SU-DHL-6 (cell line): ENCODE measurements around the gene TULP3.
A peak's percentile ranks its signal among the peaks of the same experiment; 100 is the strongest.

Experiments used
- H2AFZ ChIP-seq: fragments of 200-600 bp; sonication (generic); 2 replicates; pipeline ENCODE4 v1.6.1; 2014; ENCODE audit warnings: low read depth, mild to moderate bottlenecking, moderate library complexity, mixed read lengths, antibody characterized with exemption, low read length; ENCODE audit not compliant: severe bottlenecking
- H3F3A ChIP-seq: fragments of 200-600 bp; shearing (Covaris generic); 2 replicates; pipeline ENCODE4 v1.6.0; 2016; ENCODE audit warnings: antibody characterized with exemption, mild to moderate bottlenecking; ENCODE audit not compliant: insufficient read depth
- H3K27ac ChIP-seq: fragments of 200-600 bp; sonication (generic); 2 replicates; pipeline ENCODE4 v1.5.1; 2016; ENCODE audit warnings: low read depth, mild to moderate bottlenecking, low read length, moderate library complexity, mixed read lengths
- H3K27me3 ChIP-seq: fragments of 200-600 bp; sonication (generic), shearing (Covaris generic); 2 replicates; pipeline ENCODE4 v1.6.0; 2014; ENCODE audit warnings: mild to moderate bottlenecking, low read length
- H3K36me3 ChIP-seq: fragments of 200-600 bp; sonication (generic); 2 replicates; pipeline ENCODE4 v1.6.1; 2014; ENCODE audit warnings: mild to moderate bottlenecking, low read length, mixed read lengths
- H3K4me2 ChIP-seq: fragments of 300-600, 200-600 bp; shearing (Covaris generic), sonication (generic); 2 replicates; pipeline ENCODE4 v1.6.0; 2014; ENCODE audit warnings: low read length, low read depth, mild to moderate bottlenecking; ENCODE audit not compliant: poor library complexity, severe bottlenecking
- H3K4me3 ChIP-seq: fragments of 200-600 bp; sonication (generic); 2 replicates; pipeline ENCODE4 v1.5.1; 2014; ENCODE audit warnings: antibody characterized with exemption, low read length, mild to moderate bottlenecking, mixed read lengths; ENCODE audit not compliant: insufficient read depth, poor library complexity, severe bottlenecking
- H3K79me2 ChIP-seq: fragments of 200-600 bp; sonication (generic); 2 replicates; pipeline ENCODE4 v1.6.1; 2014; ENCODE audit warnings: mild to moderate bottlenecking, low read length, moderate library complexity; ENCODE audit not compliant: insufficient read depth
- H3K9ac ChIP-seq: fragments of 200-600 bp; sonication (generic); 2 replicates; pipeline ENCODE4 v1.7.0; 2014; ENCODE audit warnings: mild to moderate bottlenecking, low read length
- H3K9me2 ChIP-seq: fragments of 200-600 bp; sonication (generic); replicated peaks from 2 replicates; pipeline ENCODE4 v1.6.1; 2014; ENCODE audit warnings: low read length; ENCODE audit not compliant: insufficient read depth
- H3K9me3 ChIP-seq: fragments of 200-600 bp; sonication (generic); 2 replicates; pipeline ENCODE4 v1.6.1; 2014; ENCODE audit warnings: low read length, mixed read lengths; ENCODE audit not compliant: insufficient read depth
- H4K20me1 ChIP-seq: fragments of 200-600 bp; sonication (generic); 2 replicates; pipeline ENCODE4 v1.6.1; 2014; ENCODE audit warnings: low read depth, mild to moderate bottlenecking, antibody characterized with exemption, low read length, moderate library complexity, mixed read lengths
- EZH2phosphoT487 ChIP-seq: fragments of 200-600 bp; sonication (generic), shearing (Covaris generic); conservative IDR thresholded peaks from 2 replicates; pipeline ENCODE4 v1.6.1; 2018; ENCODE audit warnings: mild to moderate bottlenecking, antibody characterized with exemption, low read length, moderate library complexity, mixed read lengths
- TF ChIP-seq, protein P1 (sequence below): fragments of 200-600 bp; sonication (generic); IDR thresholded peaks from one replicate; pipeline ENCODE4 v1.5.1; 2017; ENCODE audit warnings: antibody characterized with exemption, mild to moderate bottlenecking, low read length, moderate library complexity; ENCODE audit not compliant: insufficient read depth, poor library complexity, severe bottlenecking

The TULP3 gene

DNA sequence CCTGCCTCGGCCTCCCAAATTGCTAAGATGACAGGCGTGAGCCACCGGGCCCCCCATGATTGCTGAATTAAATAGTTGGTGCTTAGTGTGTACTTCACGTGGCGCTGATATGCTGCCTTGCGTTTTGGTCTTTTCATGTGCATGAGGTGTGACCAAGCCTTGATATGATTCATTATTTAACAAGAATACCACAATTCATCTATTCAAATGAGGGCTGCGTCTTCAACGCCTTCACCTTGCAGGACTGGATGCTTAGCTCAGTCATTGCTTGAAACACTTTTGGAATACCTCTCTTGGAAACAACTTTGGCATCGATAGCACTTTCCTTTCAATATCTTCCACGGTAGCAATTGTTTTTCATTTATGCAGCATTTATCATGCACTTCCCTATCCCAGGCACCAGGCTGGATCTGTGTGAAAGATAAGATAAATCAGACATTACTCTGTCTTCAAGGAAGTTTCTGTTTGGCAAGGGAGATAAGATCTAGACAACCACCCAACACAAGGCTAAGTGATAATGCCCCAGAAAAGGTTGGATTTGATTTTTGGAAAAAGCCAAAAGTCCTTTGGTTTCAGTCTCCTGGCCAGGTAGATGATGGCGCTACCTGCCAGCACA, 67.2 kb downstream of the TULP3 start:
- no peak overlapping the region for H3K27ac ChIP-seq
- no peak overlapping the region for H2AFZ ChIP-seq
- TF ChIP-seq, protein P1, sequence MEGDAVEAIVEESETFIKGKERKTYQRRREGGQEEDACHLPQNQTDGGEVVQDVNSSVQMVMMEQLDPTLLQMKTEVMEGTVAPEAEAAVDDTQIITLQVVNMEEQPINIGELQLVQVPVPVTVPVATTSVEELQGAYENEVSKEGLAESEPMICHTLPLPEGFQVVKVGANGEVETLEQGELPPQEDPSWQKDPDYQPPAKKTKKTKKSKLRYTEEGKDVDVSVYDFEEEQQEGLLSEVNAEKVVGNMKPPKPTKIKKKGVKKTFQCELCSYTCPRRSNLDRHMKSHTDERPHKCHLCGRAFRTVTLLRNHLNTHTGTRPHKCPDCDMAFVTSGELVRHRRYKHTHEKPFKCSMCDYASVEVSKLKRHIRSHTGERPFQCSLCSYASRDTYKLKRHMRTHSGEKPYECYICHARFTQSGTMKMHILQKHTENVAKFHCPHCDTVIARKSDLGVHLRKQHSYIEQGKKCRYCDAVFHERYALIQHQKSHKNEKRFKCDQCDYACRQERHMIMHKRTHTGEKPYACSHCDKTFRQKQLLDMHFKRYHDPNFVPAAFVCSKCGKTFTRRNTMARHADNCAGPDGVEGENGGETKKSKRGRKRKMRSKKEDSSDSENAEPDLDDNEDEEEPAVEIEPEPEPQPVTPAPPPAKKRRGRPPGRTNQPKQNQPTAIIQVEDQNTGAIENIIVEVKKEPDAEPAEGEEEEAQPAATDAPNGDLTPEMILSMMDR: no peak
- no peak for TF ChIP-seq EZH2phosphoT487
- no peaks in the 10 kb centered on the region for H3K9me3 ChIP-seq
- H3K79me2 ChIP-seq: peaks cover 20% of the 10 kb centered on the region
- H3F3A ChIP-seq: no peaks in the 10 kb centered on the region
- H3K9me2 ChIP-seq: no peaks in the 10 kb centered on the region
- no peaks in the 10 kb centered on the region; the same call in 1 of the 2 replicates for H3K27me3 ChIP-seq
- no peak overlapping the region for H3K9ac ChIP-seq
- no peak overlapping the region for H3K4me2 ChIP-seq
- no peaks in the 10 kb centered on the region for H3K36me3 ChIP-seq
- H3K4me3 ChIP-seq: no peak overlapping the region
- peaks cover 4% of the 10 kb centered on the region; the same call in 1 of the 2 replicates for H4K20me1 ChIP-seq

DNA sequence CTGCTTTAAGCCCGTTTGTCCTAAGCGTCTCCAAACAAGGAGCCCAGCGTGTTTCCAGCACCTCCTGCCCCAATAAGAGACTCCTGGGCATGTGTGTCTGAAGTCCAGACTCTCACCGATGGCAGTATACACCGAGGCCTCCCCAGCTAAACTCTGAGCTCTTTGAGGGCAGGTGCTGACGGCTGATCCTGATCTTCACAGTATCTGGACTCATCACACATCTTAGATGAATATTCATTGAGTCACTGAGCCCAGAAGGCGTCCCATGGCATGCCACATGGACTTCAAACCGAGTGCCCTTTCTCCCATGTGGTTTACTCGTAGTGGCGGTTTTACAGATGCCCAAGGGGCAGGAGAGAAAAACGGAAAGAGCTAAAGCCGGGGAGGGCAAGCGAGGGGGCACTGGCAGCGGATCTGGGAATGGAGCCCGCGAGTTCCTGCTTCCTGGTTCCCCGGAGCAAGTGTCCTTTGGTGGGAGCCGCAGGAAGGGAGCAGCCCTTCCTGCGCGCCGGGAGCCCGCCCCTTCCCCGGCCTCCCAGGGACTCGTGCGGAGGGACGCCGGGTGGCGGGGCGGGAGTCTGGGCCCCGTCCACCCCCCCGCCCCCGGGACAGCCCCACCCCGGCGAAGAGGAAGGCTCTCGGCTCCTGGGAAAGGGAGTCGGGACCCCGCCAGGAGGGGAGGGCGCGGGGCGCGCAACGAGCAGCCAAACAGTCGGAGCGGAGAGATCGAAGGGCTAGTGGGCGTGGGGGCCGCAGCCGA, 67.9 kb downstream of the TULP3 start:
- no peak overlapping the region for H3K4me3 ChIP-seq
- no peaks in the 10 kb centered on the region; the same call in 1 of the 2 replicates for H3K27me3 ChIP-seq
- peaks cover 20% of the 10 kb centered on the region for H3K79me2 ChIP-seq
- H3K27ac ChIP-seq: no peak overlapping the region
- no peaks in the 10 kb centered on the region for H3F3A ChIP-seq
- H3K36me3 ChIP-seq: no peaks in the 10 kb centered on the region
- H4K20me1 ChIP-seq: peaks cover 4% of the 10 kb centered on the region; the same call in 1 of the 2 replicates
- 0 out of 2 replicates have a peak overlapping the region, but pooled peaks have one; percentile 73 for H3K9ac ChIP-seq
- peak overlapping the region; percentile 14 for H3K4me2 ChIP-seq
- H3K9me2 ChIP-seq: no peaks in the 10 kb centered on the region
- H3K9me3 ChIP-seq: no peaks in the 10 kb centered on the region
- no peak for TF ChIP-seq EZH2phosphoT487
- no peak overlapping the region for H2AFZ ChIP-seq

DNA sequence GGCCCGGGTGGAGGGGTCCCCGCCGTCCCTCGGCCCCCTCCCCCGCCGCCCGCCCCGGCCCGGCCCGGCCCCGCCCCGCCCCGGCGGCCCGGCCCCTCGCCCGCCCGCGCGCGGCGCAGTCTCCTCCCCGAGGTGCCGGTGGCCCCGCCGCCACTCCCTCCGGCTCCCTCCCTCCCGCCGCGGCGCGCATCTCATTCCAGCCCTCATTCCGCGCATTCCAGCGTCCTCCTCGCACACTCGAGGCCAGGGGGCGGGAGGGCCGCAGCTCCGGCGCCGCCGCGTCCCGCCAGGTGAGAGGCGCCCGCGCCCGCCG, 68.5 kb downstream of the TULP3 start, which contains the start of gene TEAD4:
TEAD4 (plus strand) TSS at position 206 of the 313 bp plus-strand sequence.
- no peak for TF ChIP-seq EZH2phosphoT487
- TF ChIP-seq, protein P1: no peak
- H3K4me2 ChIP-seq: peak within 1 kb of the TSS; percentile 66

More for the DNA sequence above, 68.5 kb downstream of the TULP3 start, which contains the start of gene TEAD4:
- H3K9me3 ChIP-seq: no peaks in the 10 kb centered on the region
- H3K36me3 ChIP-seq: no peaks in the 10 kb centered on the region
- H3K9me2 ChIP-seq: no peaks in the 10 kb centered on the region
- H2AFZ ChIP-seq: peak within 1 kb of the TSS; percentile 84
- H3K79me2 ChIP-seq: peaks cover 20% of the 10 kb centered on the region
- no peaks in the 10 kb centered on the region for H3F3A ChIP-seq
- H4K20me1 ChIP-seq: peaks cover 4% of the 10 kb centered on the region; the same call in 1 of the 2 replicates
- H3K4me3 ChIP-seq: peak within 1 kb of the TSS; percentile 73
- H3K9ac ChIP-seq: peak within 1 kb of the TSS; percentile 73
- no peak within 1 kb of the TSS; the same call in 1 of the 2 replicates for H3K27ac ChIP-seq
- no peaks in the 10 kb centered on the region; the same call in 1 of the 2 replicates for H3K27me3 ChIP-seq
